Measurements from ENCODE around the gene PRAMEF10.
"Not testable (repeated sequence)": the region's sequence is repeated elsewhere in the genome, so short reads cannot be mapped to it uniquely, and the experiment has no call there.

Gene PRAMEF10

GRCh38 chr1:12898170-12898569 lies at the start of gene PRAMEF10:
Gene PRAMEF10 (minus strand): TSS chr1:12898270. CDS start chr1:12895847, 2,423 bp downstream.
- DNase-seq; intact Hi-C loops (cut with DNase I): not testable (repeated sequence)

- DNase-seq; intact Hi-C loops (cut with DNase I): not testable (repeated sequence)
Measured at GRCh38 chr1:12947480-12947879, 49.4 kb upstream of the PRAMEF10 start, which contains the start of gene PRAMEF6. Gene PRAMEF6 (minus strand): TSS chr1:12947580. CDS start chr1:12942518, 5,062 bp downstream.

- DNase-seq; intact Hi-C loops (cut with DNase I): not testable (repeated sequence)
Measured at GRCh38 chr1:12924368-12924767, 26.3 kb upstream of the PRAMEF10 start.

GRCh38 chr1:12921749-12922148 lies 23.7 kb upstream of the PRAMEF10 start:
- intact Hi-C loops (cut with DNase I); DNase-seq: not testable (repeated sequence)

GRCh38 chr1:12916310-12916709 lies 18.2 kb upstream of the PRAMEF10 start, which contains the start of gene PRAMEF7:
Gene PRAMEF7 (plus strand): TSS chr1:12916610. CDS start chr1:12917693, 1,083 bp downstream.
- intact Hi-C loops (cut with DNase I); DNase-seq: not testable (repeated sequence)

GRCh38 chr1:12903793-12904572 lies 5.9 kb upstream of the PRAMEF10 start:
- intact Hi-C loops (cut with DNase I); DNase-seq: not testable (repeated sequence)

GRCh38 chr1:12899186-12899585 lies 1.1 kb upstream of the PRAMEF10 start:
- intact Hi-C loops (cut with DNase I); DNase-seq: not testable (repeated sequence)

GRCh38 chr1:12886101-12886500 lies 12.0 kb downstream of the PRAMEF10 start, which contains the start of gene PRAMEF4:
Gene PRAMEF4 (minus strand): TSS chr1:12886201. CDS start chr1:12883394, 2,807 bp downstream.
- DNase-seq; intact Hi-C loops (cut with DNase I): not testable (repeated sequence)

GRCh38 chr1:12878453-12878852 lies 19.6 kb downstream of the PRAMEF10 start:
- intact Hi-C loops (cut with DNase I); DNase-seq: not testable (repeated sequence)

- DNase-seq; intact Hi-C loops (cut with DNase I): not testable (repeated sequence)
Measured at GRCh38 chr1:12863131-12863880, 34.8 kb downstream of the PRAMEF10 start.

- intact Hi-C loops (cut with DNase I); DNase-seq: not testable (repeated sequence)
Measured at GRCh38 chr1:12856786-12857185, 41.3 kb downstream of the PRAMEF10 start, which contains the start of gene PRAMEF2. Gene PRAMEF2 (plus strand): TSS chr1:12857086. CDS start chr1:12859010, 1,924 bp downstream.

GRCh38 chr1:12851779-12852178 lies 46.3 kb downstream of the PRAMEF10 start:
- DNase-seq, result no peak
- intact Hi-C loops (cut with DNase I), result no loop called here

GRCh38 chr1:12848620-12849019 lies 49.5 kb downstream of the PRAMEF10 start, which contains the start of gene HNRNPCL1:
Gene HNRNPCL1 (minus strand): TSS chr1:12848720. CDS start chr1:12848289, 431 bp downstream.
- DNase-seq, result not testable (repeated sequence)

More at GRCh38 chr1:12848620-12849019, 49.5 kb downstream of the PRAMEF10 start, which contains the start of gene HNRNPCL1:
- intact Hi-C loops (cut with DNase I), result not testable (repeated sequence)
